K562 (cell line): ENCODE measurements around the gene LRMDA.

Experiments
- SMAD3 ChIP-seq: fragments of 450-650 bp; formaldehyde crosslinking; conservative IDR thresholded peaks from 2 replicates; pipeline ENCODE4 v1.4.0; 2020; ENCODE audit warnings: mild to moderate bottlenecking
- SREBF1 ChIP-seq: fragments of 150-350 bp; IDR thresholded peaks from 2 replicates; pipeline ENCODE4 v1.6.1; 2014; ENCODE audit warnings: antibody characterized with exemption, low read depth, low read length, borderline replicate concordance
- ZNF280B ChIP-seq: fragments of 250-450 bp; sonication (Bioruptor Pico); IDR thresholded peaks from 2 replicates; pipeline ENCODE4 v1.5.1; 2021; ENCODE audit warnings: mild to moderate bottlenecking

GRCh38 chr10:76430061-76430645 lies 998.7 kb downstream of the LRMDA start:
- TF ChIP-seq SREBF1 (no peak), ZNF280B (CRISPR knock-in tag) (no peak), SMAD3 (CRISPR knock-in tag) (no peak)
